Hematopoietic multipotent progenitor cell treated with erythropoietin and hydrocortisone succinate and interleukin-3 and kit ligand, for 8 days (in vitro differentiated cells): ENCODE measurements around the gene ADAMTS2.
"Not testable (repeated sequence)": the region's sequence is repeated elsewhere in the genome, so short reads cannot be mapped to it uniquely, and the experiment has no call there.

Experiments used
- DNase-seq: peaks from one replicate; pipeline ENCODE4 v3.0.0-alpha.2; 2015

The ADAMTS2 gene

DNA sequence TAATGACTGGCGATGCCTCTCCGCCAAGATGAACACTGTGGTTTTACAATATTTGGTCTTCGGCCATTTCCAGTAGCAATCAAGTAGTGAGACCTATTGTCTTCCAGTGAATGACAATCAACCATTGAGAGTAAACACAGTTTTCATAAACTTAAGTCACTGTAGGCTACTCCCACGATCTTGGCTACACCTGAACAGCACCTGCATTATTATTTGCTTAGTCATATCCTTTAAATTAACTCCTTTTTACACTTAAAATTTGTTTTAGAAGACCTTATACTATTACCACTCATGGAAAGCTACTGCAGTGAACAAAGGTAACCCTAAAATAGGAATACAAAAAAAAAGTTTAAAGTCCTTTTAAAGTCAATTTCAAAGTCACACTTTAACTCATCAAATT, 226.9 kb downstream of the ADAMTS2 start:
- DNase-seq, result no peak

GRCh38 chr5:179115845-179116524, 229.3 kb downstream of the ADAMTS2 start:
- no peak for DNase-seq

DNA sequence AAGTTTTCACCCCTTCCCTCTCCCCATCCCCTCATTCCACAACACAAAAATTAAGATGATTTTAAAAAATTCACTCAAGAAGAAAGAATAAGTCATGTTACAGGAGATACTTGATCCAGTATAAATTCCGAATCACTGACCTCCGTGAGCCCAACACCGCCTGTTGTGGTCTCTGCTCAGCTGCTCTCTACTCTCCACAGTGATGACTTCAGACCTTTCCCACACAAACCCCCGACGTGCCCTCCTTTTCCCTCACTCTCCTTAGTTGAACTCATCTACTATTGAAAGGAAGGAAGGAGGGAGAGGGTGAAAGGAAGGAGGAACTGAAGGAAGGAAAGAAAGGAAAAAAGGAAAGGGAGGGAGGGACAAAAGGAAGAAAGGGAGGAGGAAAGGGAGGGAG, 230.0 kb downstream of the ADAMTS2 start:
- DNase-seq, result no peak

DNA sequence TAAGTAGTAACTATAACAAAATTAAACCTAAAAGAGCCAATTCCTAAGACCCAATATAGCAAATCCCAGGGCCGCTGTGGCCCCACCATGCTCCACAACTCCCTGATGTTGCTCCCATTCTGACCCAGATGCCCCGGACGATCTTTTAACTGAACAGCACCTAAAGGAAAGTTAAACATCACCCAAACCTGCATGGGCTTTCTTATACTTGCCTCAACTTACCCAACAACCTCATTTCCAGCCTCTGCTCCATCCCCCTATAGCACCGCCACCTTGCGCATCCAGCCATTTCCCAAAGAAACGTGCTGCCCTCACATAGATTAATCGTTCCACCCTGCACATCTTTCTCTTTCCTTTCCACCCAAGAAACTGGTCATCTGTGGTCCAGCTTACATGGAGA, 230.5 kb downstream of the ADAMTS2 start:
- no peak for DNase-seq

DNA sequence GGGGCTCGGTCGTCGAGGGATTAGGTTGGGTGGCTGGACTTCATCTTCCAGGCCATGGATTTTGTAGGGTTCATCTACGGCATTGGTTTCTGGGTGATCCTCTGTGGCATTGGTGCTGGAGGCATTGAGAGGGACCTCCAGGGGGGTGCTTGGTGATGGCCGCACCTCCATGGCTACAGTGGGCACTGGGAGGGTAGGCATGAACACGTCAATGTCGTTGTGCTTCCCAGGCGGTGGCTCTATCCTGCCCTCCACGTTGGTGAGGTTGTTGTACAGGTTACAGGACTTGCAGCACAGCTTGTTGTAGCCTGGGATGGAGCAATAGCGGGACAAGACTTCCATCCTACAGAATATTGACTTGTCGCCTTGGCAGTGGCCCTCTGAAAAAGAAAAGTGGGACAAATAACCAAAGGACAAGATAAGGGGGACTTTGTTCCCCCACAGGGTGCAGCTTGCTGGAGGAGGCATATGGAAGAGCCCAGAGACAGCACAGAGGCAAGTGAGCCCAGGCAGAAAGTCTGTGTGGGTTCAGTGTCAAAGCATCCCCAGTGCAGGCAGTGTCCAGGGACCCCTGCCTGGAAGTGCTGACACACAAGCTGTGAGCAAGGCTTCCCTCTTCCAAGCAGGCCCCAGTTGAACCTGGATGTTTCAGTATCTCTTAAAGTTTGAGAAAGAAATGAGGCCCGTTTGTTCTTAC, 231.2 kb downstream of the ADAMTS2 start:
- no peak for DNase-seq

DNA sequence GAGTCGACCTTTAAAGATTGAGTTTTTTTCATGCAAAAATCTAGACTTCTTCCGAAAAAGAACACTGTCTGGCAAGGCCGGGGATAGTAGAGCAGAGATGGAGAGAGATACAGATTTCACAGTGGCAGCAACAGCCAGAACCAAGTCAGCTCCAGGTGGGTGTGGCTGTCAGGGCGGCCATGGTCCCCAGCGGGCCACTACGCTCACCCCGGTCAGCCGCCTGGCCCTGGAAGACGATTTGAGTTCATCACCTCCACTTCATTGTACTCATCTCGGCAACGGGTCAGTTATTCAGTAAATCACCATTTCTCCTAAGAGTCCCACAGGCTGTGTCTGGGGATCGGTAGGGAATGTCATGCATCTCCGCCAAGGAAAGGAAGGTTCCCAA, 232.1 kb downstream of the ADAMTS2 start:
- DNase-seq, result no peak

GRCh38 chr5:179112469-179113142, 232.7 kb downstream of the ADAMTS2 start:
- no peak for DNase-seq

GRCh38 chr5:179111267-179112207, 233.7 kb downstream of the ADAMTS2 start:
- no peak for DNase-seq

DNA sequence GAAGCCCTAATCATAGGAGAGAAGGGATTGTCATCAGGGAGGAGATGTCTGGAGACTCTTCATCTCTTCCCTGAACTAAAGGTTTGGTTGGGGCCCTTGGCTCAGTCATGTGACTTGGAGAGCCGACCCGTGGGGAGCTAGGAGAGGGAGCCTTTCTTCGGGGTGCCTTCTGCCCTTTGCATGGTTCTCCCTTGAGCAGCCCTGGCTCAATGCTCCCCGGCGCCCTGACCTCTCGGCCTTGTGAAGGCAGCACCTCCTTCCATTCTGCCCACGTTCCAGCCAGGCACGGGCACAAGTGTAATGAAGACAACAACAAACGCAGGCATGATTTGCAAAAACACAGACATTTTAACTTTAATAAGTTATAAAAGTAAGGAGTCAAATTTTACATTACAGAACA, 234.7 kb downstream of the ADAMTS2 start:
- no peak for DNase-seq

- not testable (repeated sequence) for DNase-seq
These were observed 244.0 kb downstream of the ADAMTS2 start for GRCh38 chr5:179101282-179101681.

GRCh38 chr5:179089502-179089901, 255.8 kb downstream of the ADAMTS2 start:
- no peak for DNase-seq

DNA sequence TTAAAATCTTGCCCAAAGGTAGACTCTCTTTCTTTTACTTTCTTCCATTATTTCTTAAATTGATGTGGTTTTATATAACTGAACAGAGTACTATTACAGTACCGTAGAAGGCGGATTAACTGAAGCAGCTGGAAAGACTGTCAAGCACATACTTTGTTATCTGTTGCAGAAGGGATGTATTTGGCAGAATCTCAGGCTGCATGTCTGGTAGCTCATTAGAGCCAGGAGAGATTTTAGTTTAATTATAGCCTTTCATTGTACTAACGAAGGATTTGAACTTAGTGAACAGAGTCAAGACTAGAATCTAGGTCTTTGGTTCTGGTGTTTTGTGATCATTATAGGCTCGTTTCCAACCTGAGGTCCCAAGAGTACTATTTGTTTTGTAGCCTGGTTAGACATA, 264.5 kb downstream of the ADAMTS2 start:
- no peak for DNase-seq

DNA sequence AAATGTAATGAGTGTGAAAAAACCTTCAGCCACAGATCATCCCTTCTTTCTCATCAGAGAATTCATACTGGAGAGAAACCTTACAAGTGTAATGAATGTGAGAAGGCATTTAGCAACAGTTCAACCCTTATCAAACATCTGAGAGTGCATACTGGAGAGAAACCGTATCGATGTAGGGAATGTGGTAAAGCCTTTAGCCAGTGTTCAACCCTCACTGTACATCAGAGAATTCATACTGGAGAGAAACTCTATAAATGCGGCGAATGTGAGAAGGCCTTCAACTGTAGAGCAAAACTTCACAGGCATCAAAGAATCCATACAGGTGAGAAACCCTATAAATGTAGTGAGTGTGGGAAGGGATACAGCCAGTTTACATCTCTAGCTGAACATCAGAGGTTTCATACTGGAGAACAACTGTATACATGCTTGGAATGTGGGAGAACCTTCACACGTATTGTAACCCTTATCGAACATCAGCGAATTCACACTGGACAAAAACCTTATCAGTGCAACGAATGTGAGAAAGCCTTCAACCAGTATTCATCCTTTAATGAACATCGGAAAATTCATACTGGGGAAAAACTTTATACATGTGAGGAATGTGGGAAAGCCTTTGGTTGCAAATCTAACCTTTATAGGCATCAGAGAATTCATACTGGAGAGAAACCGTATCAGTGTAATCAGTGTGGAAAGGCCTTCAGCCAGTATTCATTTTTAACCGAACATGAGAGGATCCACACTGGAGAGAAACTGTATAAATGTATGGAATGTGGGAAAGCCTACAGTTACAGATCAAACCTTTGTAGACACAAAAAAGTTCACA, 265.9 kb downstream of the ADAMTS2 start:
- no peak for DNase-seq

DNA sequence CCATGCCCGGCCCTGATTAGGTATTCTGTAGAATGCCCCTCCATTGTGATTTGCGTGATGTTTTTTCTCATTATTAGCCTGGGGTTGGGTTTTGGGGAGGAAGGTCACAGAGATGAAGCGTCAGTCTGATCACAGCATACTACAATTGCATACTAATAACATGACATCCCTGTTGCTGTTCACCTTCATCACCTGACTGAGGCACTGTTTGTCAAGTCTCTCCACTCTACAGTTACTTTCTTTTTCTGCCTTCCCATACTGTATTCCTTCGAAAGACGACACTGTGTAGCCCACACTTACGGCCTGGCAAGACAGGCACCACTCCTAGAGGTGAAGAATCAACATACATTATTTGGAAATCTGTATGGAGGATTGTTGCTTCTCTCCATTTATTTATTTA, 279.6 kb downstream of the ADAMTS2 start:
- DNase-seq, result no peak

DNA sequence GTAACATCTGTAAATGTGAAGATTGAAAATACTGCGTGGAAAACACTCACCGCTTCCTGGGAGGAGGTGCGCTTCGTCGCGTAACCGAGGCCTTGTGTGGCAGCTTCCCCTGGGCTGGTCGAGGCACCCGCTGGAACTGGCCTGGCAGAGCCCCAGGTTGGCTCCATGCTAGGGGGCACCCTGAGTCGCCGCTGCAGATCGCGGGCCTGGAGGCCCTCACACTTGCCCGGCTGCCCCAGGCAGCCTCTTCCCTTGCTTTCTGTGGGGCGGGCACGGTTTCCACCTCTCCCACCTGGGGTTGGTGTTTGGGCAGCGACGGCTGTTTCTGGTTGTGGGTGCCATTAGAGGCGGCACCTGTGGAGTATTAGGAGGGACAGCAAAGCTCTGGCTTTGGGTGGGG, 284.2 kb downstream of the ADAMTS2 start:
- DNase-seq, result no peak
